CD14-positive monocyte (primary cell): ENCODE measurements around the gene NRG3. TPM values are rescaled to one million over a fixed set of nuclear protein-coding genes. Genes with fewer than 3 reads are reported as not detected.

Experiments
- DNase-seq, 3 donors: peaks; one replicate each; pipeline ENCODE4 v3.0.0-alpha.2; 2011 to 2022
- H2AFZ ChIP-seq: 2 replicates; pipeline ENCODE4 v1.6.0; 2012; ENCODE audit warnings: mild to moderate bottlenecking, low read depth, low read length, inconsistent platforms; ENCODE audit not compliant: insufficient read depth, poor library complexity, severe bottlenecking
- H3K27ac ChIP-seq, 2 donors: 1 replicate in 1 of 2; 2 replicates in 1 of 2; pipeline ENCODE4 v1.5.1; 2012 to 2013; ENCODE audit warnings: low read length in 2 of 2, control low read depth in 1 of 2, inconsistent platforms in 1 of 2, low read depth in 1 of 2, mild to moderate bottlenecking in 1 of 2
- H3K27me3 ChIP-seq, 2 donors: one replicate each; pipeline versions ENCODE4 v1.6.0 to v1.6.1; 2011 to 2013; ENCODE audit warnings: low read length in 2 of 2; ENCODE audit not compliant: control insufficient read depth in 2 of 2, insufficient read depth in 2 of 2
- H3K36me3 ChIP-seq, 2 donors: replicated peaks in 1 of 2; 1 replicate in 1 of 2; 2 replicates in 1 of 2; pipeline versions ENCODE4 v1.5.1 to v1.6.1; 2012 to 2013; ENCODE audit warnings: low read length in 2 of 2, control low read depth in 1 of 2, inconsistent platforms in 1 of 2, mild to moderate bottlenecking in 1 of 2; ENCODE audit not compliant: insufficient read depth in 2 of 2, control insufficient read depth in 1 of 2
- H3K4me1 ChIP-seq, 2 donors: 1 replicate in 1 of 2; 2 replicates in 1 of 2; pipeline versions ENCODE4 v1.5.1 to v1.6.1; 2012 to 2013; ENCODE audit warnings: low read length in 2 of 2, control low read depth in 1 of 2, inconsistent platforms in 1 of 2, mild to moderate bottlenecking in 1 of 2, moderate library complexity in 1 of 2; ENCODE audit not compliant: insufficient read depth in 2 of 2, control insufficient read depth in 1 of 2
- H3K4me2 ChIP-seq: replicated peaks from 2 replicates; pipeline ENCODE3; 2012; ENCODE audit warnings: low read length, moderate library complexity, mild to moderate bottlenecking; ENCODE audit not compliant: poor library complexity, severe bottlenecking; ENCODE audit errors: extremely low read depth
- H3K4me3 ChIP-seq, 3 experiments: fragments of 200-600 bp in 1 of 3; sonication (generic) in 1 of 3; replicated peaks in 1 of 3; 1 replicate in 2 of 3; 2 replicates in 1 of 3; pipeline ENCODE4 v1.5.1; 2011 to 2013; ENCODE audit warnings: low read length in 3 of 3, mild to moderate bottlenecking in 3 of 3, control low read depth in 2 of 3, low read depth in 2 of 3, inconsistent platforms in 1 of 3, moderate library complexity in 1 of 3
- H3K79me2 ChIP-seq: 2 replicates; pipeline ENCODE4 v1.6.0; 2012; ENCODE audit warnings: mild to moderate bottlenecking, control low read depth, inconsistent platforms, low read length, moderate library complexity; ENCODE audit not compliant: insufficient read depth
- H3K9ac ChIP-seq: 2 replicates; pipeline ENCODE4 v1.6.0; 2017; ENCODE audit warnings: low read length, mild to moderate bottlenecking; ENCODE audit not compliant: insufficient read depth, poor library complexity, severe bottlenecking
- H3K9me3 ChIP-seq, 2 donors: replicated peaks in 1 of 2; 1 replicate in 1 of 2; 2 replicates in 1 of 2; pipeline versions ENCODE4 v1.5.1 to v1.6.1; 2012 to 2013; ENCODE audit warnings: low read length in 2 of 2, control low read depth in 1 of 2; ENCODE audit not compliant: control insufficient read depth in 1 of 2, insufficient read depth in 1 of 2
- H4K20me1 ChIP-seq: 2 replicates; pipeline ENCODE4 v1.6.0; 2012; ENCODE audit warnings: mild to moderate bottlenecking, low read length, control low read depth, moderate library complexity; ENCODE audit not compliant: insufficient read depth
- H3K27ac Mint-ChIP-seq, 7 donors: one replicate each; pipeline ENCODE4 v1.8.0; 2020; ENCODE audit warnings: mild to moderate bottlenecking in 7 of 7, mixed read lengths in 7 of 7, moderate library complexity in 6 of 7, inconsistent platforms in 2 of 7
- H3K27me3 Mint-ChIP-seq, 3 donors: one replicate each; pipeline ENCODE4 v1.8.0; 2021 to 2022; ENCODE audit warnings: low read depth in 3 of 3, mild to moderate bottlenecking in 3 of 3, mixed read lengths in 3 of 3, moderate library complexity in 3 of 3, inconsistent platforms in 1 of 3
- H3K36me3 Mint-ChIP-seq, 2 donors: one replicate each; pipeline ENCODE4 v1.8.0; 2020; ENCODE audit warnings: mixed read lengths in 2 of 2, inconsistent platforms in 1 of 2, mild to moderate bottlenecking in 1 of 2
- H3K4me1 Mint-ChIP-seq: one replicate; pipeline ENCODE4 v1.8.0; 2020; ENCODE audit warnings: mild to moderate bottlenecking, mixed read lengths
- H3K4me3 Mint-ChIP-seq, 2 donors: one replicate each; pipeline ENCODE4 v1.8.0; 2020; ENCODE audit warnings: mild to moderate bottlenecking in 2 of 2, mixed read lengths in 2 of 2, moderate library complexity in 1 of 2
- H3K9me3 Mint-ChIP-seq, 7 donors: one replicate each; pipeline ENCODE4 v1.8.0; 2020 to 2022; ENCODE audit warnings: mixed read lengths in 7 of 7, mild to moderate bottlenecking in 6 of 7, moderate library complexity in 6 of 7, inconsistent platforms in 2 of 7
- WGBS: methylation state at CpG from one replicate; pipeline ENCODE4 v1.1.5; 2013; ENCODE audit warnings: missing lambda C conversion rate; ENCODE audit not compliant: insufficient coverage; 5-methylcytosine and 5-hydroxymethylcytosine counted together
- intact Hi-C, 2 donors: fragments of 100-400 bp; cut with micrococcal nuclease; formaldehyde crosslinking; loops; one replicate each; pipeline versions ENCODE4 v1.15.0 to v1.15.1; 2023
- polyA plus RNA-seq, 3 donors: library from polyadenylated mRNA; depleted of rRNA in 1 of 3; unstranded in 2 of 3; stranded (reverse) in 1 of 3; fragments of 300-500 nt in 2 of 3; fragments of >200 nt in 1 of 3; fragmentation: Illumina TruSeq in 2 of 3; gene quantifications; 1 replicate in 2 of 3; 2 replicates in 1 of 3; pipeline ENCODE4 v1.2.3, GENCODE V29; 2012 to 2021
- TF ChIP-seq, protein P1 (sequence below): fragments of 200-600 bp; IDR thresholded peaks from one replicate; pipeline ENCODE4 v1.8.0; 2022; ENCODE audit warnings: antibody characterized with exemption, mild to moderate bottlenecking

The NRG3 gene
- polyA plus RNA-seq, 3 donors = not detected

- peaks cover 0 to 11% (median 1%) of the 10 kb centered on the region in 7 donors for H3K9me3 Mint-ChIP-seq
- Histone ChIP-seq H3K36me3 (no peaks in the 10 kb centered on the region), H3K4me1 (no peaks in the 10 kb centered on the region), H3K4me3 (no peak overlapping the region), H3K27me3 (no peaks in the 10 kb centered on the region), H4K20me1 (no peaks in the 10 kb centered on the region), H3K27ac (no peak overlapping the region), H3K9me3 (no peaks in the 10 kb centered on the region), H2AFZ (no peak overlapping the region), H3K79me2 (no peaks in the 10 kb centered on the region), H3K9ac (no peak overlapping the region), H3K4me2 (no peak overlapping the region)
- TF ChIP-seq, protein P1, sequence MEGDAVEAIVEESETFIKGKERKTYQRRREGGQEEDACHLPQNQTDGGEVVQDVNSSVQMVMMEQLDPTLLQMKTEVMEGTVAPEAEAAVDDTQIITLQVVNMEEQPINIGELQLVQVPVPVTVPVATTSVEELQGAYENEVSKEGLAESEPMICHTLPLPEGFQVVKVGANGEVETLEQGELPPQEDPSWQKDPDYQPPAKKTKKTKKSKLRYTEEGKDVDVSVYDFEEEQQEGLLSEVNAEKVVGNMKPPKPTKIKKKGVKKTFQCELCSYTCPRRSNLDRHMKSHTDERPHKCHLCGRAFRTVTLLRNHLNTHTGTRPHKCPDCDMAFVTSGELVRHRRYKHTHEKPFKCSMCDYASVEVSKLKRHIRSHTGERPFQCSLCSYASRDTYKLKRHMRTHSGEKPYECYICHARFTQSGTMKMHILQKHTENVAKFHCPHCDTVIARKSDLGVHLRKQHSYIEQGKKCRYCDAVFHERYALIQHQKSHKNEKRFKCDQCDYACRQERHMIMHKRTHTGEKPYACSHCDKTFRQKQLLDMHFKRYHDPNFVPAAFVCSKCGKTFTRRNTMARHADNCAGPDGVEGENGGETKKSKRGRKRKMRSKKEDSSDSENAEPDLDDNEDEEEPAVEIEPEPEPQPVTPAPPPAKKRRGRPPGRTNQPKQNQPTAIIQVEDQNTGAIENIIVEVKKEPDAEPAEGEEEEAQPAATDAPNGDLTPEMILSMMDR = no peak
- H3K27me3 Mint-ChIP-seq = no peaks in the 10 kb centered on the region
- DNase-seq = no peak
- WGBS = 76% methylated on average over 2 of the region's 2 CpGs
- no peak overlapping the region for H3K27ac Mint-ChIP-seq
- H3K4me3 Mint-ChIP-seq = no peak overlapping the region
- H3K4me1 Mint-ChIP-seq = no peaks in the 10 kb centered on the region
- no peaks in the 10 kb centered on the region for H3K36me3 Mint-ChIP-seq
- intact Hi-C loops = no loop called here
These were observed 316.7 kb downstream of the NRG3 start for GRCh38 chr10:82191653-82192052.

DNA sequence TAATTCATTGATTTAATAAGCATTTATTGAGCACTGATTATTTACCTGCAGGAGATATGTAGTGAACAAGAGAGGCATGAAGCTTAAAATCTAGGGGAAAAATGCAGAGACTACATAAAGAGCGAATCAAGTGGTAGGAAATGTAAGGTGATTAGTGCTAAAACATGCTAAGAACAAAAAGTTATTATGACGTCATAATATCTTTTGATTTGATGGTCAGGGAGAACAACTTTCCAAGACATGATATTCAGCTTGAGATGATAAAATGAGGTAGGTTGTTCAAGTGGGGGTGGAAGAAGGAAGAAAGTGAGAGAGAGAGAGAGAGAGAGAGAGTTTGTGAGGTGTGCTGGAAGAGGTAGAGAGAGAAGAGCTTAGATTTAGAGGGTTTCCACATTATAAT is 317.7 kb downstream of the NRG3 start:
- no peaks in the 10 kb centered on the region for H3K36me3 ChIP-seq
- H3K79me2 ChIP-seq = no peaks in the 10 kb centered on the region
- Mint-ChIP-seq H3K4me3 (no peak overlapping the region), H3K27me3 (no peaks in the 10 kb centered on the region), H3K4me1 (no peaks in the 10 kb centered on the region), H3K36me3 (no peaks in the 10 kb centered on the region), H3K27ac (no peak overlapping the region), H3K9me3 (peaks cover 0 to 11% (median 3%) of the 10 kb centered on the region in 7 donors)
- no peak for DNase-seq
- H4K20me1 ChIP-seq = no peaks in the 10 kb centered on the region
- TF ChIP-seq, protein P1 = no peak
- no peak overlapping the region for H2AFZ ChIP-seq
- WGBS = 83% methylated on average over 1 of the region's 2 CpGs
- H3K9me3 ChIP-seq = no peaks in the 10 kb centered on the region
- H3K4me1 ChIP-seq = no peaks in the 10 kb centered on the region
- H3K9ac ChIP-seq = no peak overlapping the region
- no peaks in the 10 kb centered on the region for H3K27me3 ChIP-seq
- H3K4me2 ChIP-seq = no peak overlapping the region
- intact Hi-C loops = no loop called here
- no peak overlapping the region for H3K27ac ChIP-seq
- H3K4me3 ChIP-seq = no peak overlapping the region
